CD14-positive monocyte (primary cell): Measurements from ENCODE around the gene AGER. TPM values are rescaled to one million over a fixed set of nuclear protein-coding genes. Genes with fewer than 3 reads are reported as not detected.
A peak's percentile ranks its signal among the peaks of the same experiment; 100 is the strongest.

Experiments
- DNase-seq, 3 donors: peaks; one replicate each; pipeline ENCODE4 v3.0.0-alpha.2; 2011 to 2022
- H2AFZ ChIP-seq: 2 replicates; pipeline ENCODE4 v1.6.0; 2012; ENCODE audit warnings: mild to moderate bottlenecking, low read depth, low read length, inconsistent platforms; ENCODE audit not compliant: insufficient read depth, poor library complexity, severe bottlenecking
- H3K27ac ChIP-seq, 2 donors: 1 replicate in 1 of 2; 2 replicates in 1 of 2; pipeline ENCODE4 v1.5.1; 2012 to 2013; ENCODE audit warnings: low read length in 2 of 2, control low read depth in 1 of 2, inconsistent platforms in 1 of 2, low read depth in 1 of 2, mild to moderate bottlenecking in 1 of 2
- H3K27me3 ChIP-seq, 2 donors: one replicate each; pipeline versions ENCODE4 v1.6.0 to v1.6.1; 2011 to 2013; ENCODE audit warnings: low read length in 2 of 2; ENCODE audit not compliant: control insufficient read depth in 2 of 2, insufficient read depth in 2 of 2
- H3K36me3 ChIP-seq, 2 donors: replicated peaks in 1 of 2; 1 replicate in 1 of 2; 2 replicates in 1 of 2; pipeline versions ENCODE4 v1.5.1 to v1.6.1; 2012 to 2013; ENCODE audit warnings: low read length in 2 of 2, control low read depth in 1 of 2, inconsistent platforms in 1 of 2, mild to moderate bottlenecking in 1 of 2; ENCODE audit not compliant: insufficient read depth in 2 of 2, control insufficient read depth in 1 of 2
- H3K4me1 ChIP-seq, 2 donors: 1 replicate in 1 of 2; 2 replicates in 1 of 2; pipeline versions ENCODE4 v1.5.1 to v1.6.1; 2012 to 2013; ENCODE audit warnings: low read length in 2 of 2, control low read depth in 1 of 2, inconsistent platforms in 1 of 2, mild to moderate bottlenecking in 1 of 2, moderate library complexity in 1 of 2; ENCODE audit not compliant: insufficient read depth in 2 of 2, control insufficient read depth in 1 of 2
- H3K4me2 ChIP-seq: replicated peaks from 2 replicates; pipeline ENCODE3; 2012; ENCODE audit warnings: low read length, moderate library complexity, mild to moderate bottlenecking; ENCODE audit not compliant: poor library complexity, severe bottlenecking; ENCODE audit errors: extremely low read depth
- H3K4me3 ChIP-seq, 3 experiments: fragments of 200-600 bp in 1 of 3; sonication (generic) in 1 of 3; replicated peaks in 1 of 3; 1 replicate in 2 of 3; 2 replicates in 1 of 3; pipeline ENCODE4 v1.5.1; 2011 to 2013; ENCODE audit warnings: low read length in 3 of 3, mild to moderate bottlenecking in 3 of 3, control low read depth in 2 of 3, low read depth in 2 of 3, inconsistent platforms in 1 of 3, moderate library complexity in 1 of 3
- H3K79me2 ChIP-seq: 2 replicates; pipeline ENCODE4 v1.6.0; 2012; ENCODE audit warnings: mild to moderate bottlenecking, control low read depth, inconsistent platforms, low read length, moderate library complexity; ENCODE audit not compliant: insufficient read depth
- H3K9ac ChIP-seq: 2 replicates; pipeline ENCODE4 v1.6.0; 2017; ENCODE audit warnings: low read length, mild to moderate bottlenecking; ENCODE audit not compliant: insufficient read depth, poor library complexity, severe bottlenecking
- H3K9me3 ChIP-seq, 2 donors: replicated peaks in 1 of 2; 1 replicate in 1 of 2; 2 replicates in 1 of 2; pipeline versions ENCODE4 v1.5.1 to v1.6.1; 2012 to 2013; ENCODE audit warnings: low read length in 2 of 2, control low read depth in 1 of 2; ENCODE audit not compliant: control insufficient read depth in 1 of 2, insufficient read depth in 1 of 2
- H4K20me1 ChIP-seq: 2 replicates; pipeline ENCODE4 v1.6.0; 2012; ENCODE audit warnings: mild to moderate bottlenecking, low read length, control low read depth, moderate library complexity; ENCODE audit not compliant: insufficient read depth
- H3K27ac Mint-ChIP-seq, 7 donors: one replicate each; pipeline ENCODE4 v1.8.0; 2020; ENCODE audit warnings: mild to moderate bottlenecking in 7 of 7, mixed read lengths in 7 of 7, moderate library complexity in 6 of 7, inconsistent platforms in 2 of 7
- H3K27me3 Mint-ChIP-seq, 3 donors: one replicate each; pipeline ENCODE4 v1.8.0; 2021 to 2022; ENCODE audit warnings: low read depth in 3 of 3, mild to moderate bottlenecking in 3 of 3, mixed read lengths in 3 of 3, moderate library complexity in 3 of 3, inconsistent platforms in 1 of 3
- H3K36me3 Mint-ChIP-seq, 2 donors: one replicate each; pipeline ENCODE4 v1.8.0; 2020; ENCODE audit warnings: mixed read lengths in 2 of 2, inconsistent platforms in 1 of 2, mild to moderate bottlenecking in 1 of 2
- H3K4me1 Mint-ChIP-seq: one replicate; pipeline ENCODE4 v1.8.0; 2020; ENCODE audit warnings: mild to moderate bottlenecking, mixed read lengths
- H3K4me3 Mint-ChIP-seq, 2 donors: one replicate each; pipeline ENCODE4 v1.8.0; 2020; ENCODE audit warnings: mild to moderate bottlenecking in 2 of 2, mixed read lengths in 2 of 2, moderate library complexity in 1 of 2
- H3K9me3 Mint-ChIP-seq, 7 donors: one replicate each; pipeline ENCODE4 v1.8.0; 2020 to 2022; ENCODE audit warnings: mixed read lengths in 7 of 7, mild to moderate bottlenecking in 6 of 7, moderate library complexity in 6 of 7, inconsistent platforms in 2 of 7
- WGBS: methylation state at CpG from one replicate; pipeline ENCODE4 v1.1.5; 2013; ENCODE audit warnings: missing lambda C conversion rate; ENCODE audit not compliant: insufficient coverage; 5-methylcytosine and 5-hydroxymethylcytosine counted together
- intact Hi-C, 2 donors: fragments of 100-400 bp; cut with micrococcal nuclease; formaldehyde crosslinking; loops; one replicate each; pipeline versions ENCODE4 v1.15.0 to v1.15.1; 2023
- polyA plus RNA-seq, 3 donors: library from polyadenylated mRNA; depleted of rRNA in 1 of 3; unstranded in 2 of 3; stranded (reverse) in 1 of 3; fragments of 300-500 nt in 2 of 3; fragments of >200 nt in 1 of 3; fragmentation: Illumina TruSeq in 2 of 3; gene quantifications; 1 replicate in 2 of 3; 2 replicates in 1 of 3; pipeline ENCODE4 v1.2.3, GENCODE V29; 2012 to 2021
- TF ChIP-seq, protein P1 (sequence below): fragments of 200-600 bp; IDR thresholded peaks from one replicate; pipeline ENCODE4 v1.8.0; 2022; ENCODE audit warnings: antibody characterized with exemption, mild to moderate bottlenecking

AGER gene
- polyA plus RNA-seq, 3 donors: 0.60 to 55.0 TPM; not detected in 1

DNA sequence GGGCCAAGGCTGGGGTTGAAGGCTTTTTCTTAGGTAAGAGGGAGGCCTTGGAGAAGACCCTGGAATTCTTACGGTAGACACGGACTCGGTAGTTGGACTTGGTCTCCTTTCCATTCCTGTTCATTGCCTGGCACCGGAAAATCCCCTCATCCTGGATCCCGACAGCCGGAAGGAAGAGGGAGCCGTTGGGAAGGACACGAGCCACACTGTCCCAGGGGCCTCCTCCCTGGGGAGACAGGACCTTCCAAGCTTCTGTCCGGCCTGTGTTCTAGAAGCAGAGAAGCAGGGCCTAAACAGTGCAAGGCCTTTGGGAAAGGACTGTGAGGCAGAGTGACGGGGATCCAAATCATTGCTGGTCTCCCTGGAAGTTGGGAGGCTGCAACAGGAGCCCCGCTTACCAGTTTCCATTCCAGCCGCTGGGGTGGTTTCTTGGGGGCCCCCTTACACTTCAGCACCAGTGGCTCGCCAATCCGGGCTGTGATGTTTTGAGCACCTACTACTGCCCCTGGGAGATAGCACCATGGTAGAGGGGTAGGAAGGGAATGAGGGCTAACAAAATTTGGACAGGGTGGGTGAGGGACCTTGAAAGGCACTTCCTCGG is 470 bp downstream of the AGER start:
- H3K9me3 ChIP-seq: no peaks in the 10 kb centered on the region
- peaks cover 7% of the 10 kb centered on the region for H4K20me1 ChIP-seq
- H3K36me3 Mint-ChIP-seq: peaks cover 62 to 77% of the 10 kb centered on the region in 2 donors
- peak overlapping the region; percentile 11 to 62 for H3K27ac ChIP-seq
- no peak overlapping the region for H3K4me3 ChIP-seq
- peaks cover 59 to 65% of the 10 kb centered on the region in 2 donors for H3K4me1 ChIP-seq
- H3K9me3 Mint-ChIP-seq: no peaks in the 10 kb centered on the region
- peaks cover 66% of the 10 kb centered on the region for H3K79me2 ChIP-seq
- no peak overlapping the region for H3K4me2 ChIP-seq
- DNase-seq: no peak
- H3K27ac Mint-ChIP-seq: peak overlapping the region in 6 of 7 donors; percentile 20 to 78 (median 62)
- H3K4me3 Mint-ChIP-seq: no peak overlapping the region
- H3K36me3 ChIP-seq: peaks cover 57 to 76% of the 10 kb centered on the region in 2 donors
- no peaks in the 10 kb centered on the region for H3K27me3 ChIP-seq
- no peak overlapping the region for H3K9ac ChIP-seq
- H3K4me1 Mint-ChIP-seq: peaks cover 76% of the 10 kb centered on the region
- H2AFZ ChIP-seq: no peak overlapping the region
- TF ChIP-seq, protein P1, sequence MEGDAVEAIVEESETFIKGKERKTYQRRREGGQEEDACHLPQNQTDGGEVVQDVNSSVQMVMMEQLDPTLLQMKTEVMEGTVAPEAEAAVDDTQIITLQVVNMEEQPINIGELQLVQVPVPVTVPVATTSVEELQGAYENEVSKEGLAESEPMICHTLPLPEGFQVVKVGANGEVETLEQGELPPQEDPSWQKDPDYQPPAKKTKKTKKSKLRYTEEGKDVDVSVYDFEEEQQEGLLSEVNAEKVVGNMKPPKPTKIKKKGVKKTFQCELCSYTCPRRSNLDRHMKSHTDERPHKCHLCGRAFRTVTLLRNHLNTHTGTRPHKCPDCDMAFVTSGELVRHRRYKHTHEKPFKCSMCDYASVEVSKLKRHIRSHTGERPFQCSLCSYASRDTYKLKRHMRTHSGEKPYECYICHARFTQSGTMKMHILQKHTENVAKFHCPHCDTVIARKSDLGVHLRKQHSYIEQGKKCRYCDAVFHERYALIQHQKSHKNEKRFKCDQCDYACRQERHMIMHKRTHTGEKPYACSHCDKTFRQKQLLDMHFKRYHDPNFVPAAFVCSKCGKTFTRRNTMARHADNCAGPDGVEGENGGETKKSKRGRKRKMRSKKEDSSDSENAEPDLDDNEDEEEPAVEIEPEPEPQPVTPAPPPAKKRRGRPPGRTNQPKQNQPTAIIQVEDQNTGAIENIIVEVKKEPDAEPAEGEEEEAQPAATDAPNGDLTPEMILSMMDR: no peak
- 96% methylated on average over 14 of the region's 15 CpGs for WGBS
- H3K27me3 Mint-ChIP-seq: peaks cover 0 to 3% (median 2%) of the 10 kb centered on the region in 3 donors
- intact Hi-C loops: no loop called here

DNA sequence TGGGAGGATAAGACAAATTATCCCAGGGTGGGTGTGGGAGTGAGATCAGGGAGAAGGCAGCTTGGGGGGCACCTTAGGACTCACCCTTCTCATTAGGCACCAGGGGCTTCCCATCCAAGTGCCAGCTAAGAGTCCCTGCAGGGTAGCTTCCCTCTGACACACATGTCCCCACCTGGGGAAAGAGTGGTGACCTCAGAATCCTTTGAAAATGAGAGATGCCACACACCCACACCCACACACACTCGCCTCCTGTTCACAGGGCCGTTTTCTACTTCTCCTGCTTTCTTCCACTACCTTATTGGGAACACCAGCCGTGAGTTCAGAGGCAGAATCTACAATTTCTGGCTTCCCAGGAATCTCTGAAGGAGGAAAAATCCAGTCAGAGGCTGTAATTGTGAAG is 1.0 kb downstream of the AGER start:
- DNase-seq: no peak
- intact Hi-C loops: no loop called here
- no CpG with 5 or more reads among the region's 3 CpGs for WGBS
- Histone ChIP-seq H3K4me1 (peaks cover 54 to 61% of the 10 kb centered on the region in 2 donors), H3K27me3 (no peaks in the 10 kb centered on the region), H3K27ac (peak overlapping the region; percentile 11 to 62), H3K4me3 (no peak overlapping the region), H3K9me3 (no peaks in the 10 kb centered on the region), H3K36me3 (peaks cover 55 to 71% of the 10 kb centered on the region in 2 donors), H3K4me2 (no peak overlapping the region), H2AFZ (no peak overlapping the region), H4K20me1 (peaks cover 7% of the 10 kb centered on the region), H3K79me2 (peaks cover 64% of the 10 kb centered on the region), H3K9ac (no peak overlapping the region)
- Mint-ChIP-seq H3K4me3 (no peak overlapping the region), H3K9me3 (no peaks in the 10 kb centered on the region), H3K27ac (peak overlapping the region in 3 of 7 donors; percentile 77 to 84 (median 78)), H3K4me1 (peaks cover 72% of the 10 kb centered on the region), H3K36me3 (peaks cover 58 to 71% of the 10 kb centered on the region in 2 donors), H3K27me3 (peaks cover 0 to 3% (median 2%) of the 10 kb centered on the region in 3 donors)
- TF ChIP-seq, protein P1: no peak
